Stimulated activated naive CD4-positive, alpha-beta T cell treated with Interleukin-2 at 50 U/mL for 16 hours (primary cell): ENCODE measurements around the gene MANSC1.
"Not testable (repeated sequence)": the region's sequence is repeated elsewhere in the genome, so short reads cannot be mapped to it uniquely, and the experiment has no call there.

Experiments
- DNase-seq: peaks from one replicate; lab custom pipeline; 2025; lab: John Stamatoyannopoulos, UW

Gene MANSC1

GRCh38 chr12:12323591-12323990, 26.5 kb downstream of the MANSC1 start:
- DNase-seq, result no peak

GRCh38 chr12:12323118-12323517, 26.9 kb downstream of the MANSC1 start:
- no peak for DNase-seq

GRCh38 chr12:12319451-12320183, 30.4 kb downstream of the MANSC1 start:
- no peak for DNase-seq

GRCh38 chr12:12315838-12316237, 34.2 kb downstream of the MANSC1 start:
- no peak for DNase-seq

- DNase-seq, result not testable (repeated sequence)
Observed at GRCh38 chr12:12310695-12311094, 39.3 kb downstream of the MANSC1 start.

GRCh38 chr12:12305568-12306300, 44.3 kb downstream of the MANSC1 start:
- DNase-seq, result no peak

GRCh38 chr12:12302976-12303375, 47.1 kb downstream of the MANSC1 start:
- DNase-seq, result no peak

- no peak for DNase-seq
Observed at GRCh38 chr12:12301122-12301521, 48.9 kb downstream of the MANSC1 start.

GRCh38 chr12:12297201-12297830, 52.7 kb downstream of the MANSC1 start:
- DNase-seq, result no peak

- DNase-seq, result no peak
Observed at GRCh38 chr12:12294215-12295005, 55.6 kb downstream of the MANSC1 start.

GRCh38 chr12:12290206-12290605, 59.8 kb downstream of the MANSC1 start:
- no peak for DNase-seq

- DNase-seq, result no peak
Observed at GRCh38 chr12:12286441-12286840, 63.6 kb downstream of the MANSC1 start.

GRCh38 chr12:12282761-12283425, 67.1 kb downstream of the MANSC1 start:
- DNase-seq, result no peak

GRCh38 chr12:12282202-12282601, 67.8 kb downstream of the MANSC1 start:
- no peak for DNase-seq

- no peak for DNase-seq
Observed at GRCh38 chr12:12281134-12281533, 68.9 kb downstream of the MANSC1 start.

GRCh38 chr12:12278899-12279298, 71.1 kb downstream of the MANSC1 start:
- DNase-seq, result no peak
